ENCODE results near the gene ZNF525. TPM values are rescaled to one million over a fixed set of nuclear protein-coding genes. Genes with fewer than 3 reads are reported as not detected.
A peak's percentile ranks its signal among the peaks of the same experiment; 100 is the strongest.
"Not testable (repeated sequence)": the region's sequence is repeated elsewhere in the genome, so short reads cannot be mapped to it uniquely, and the experiment has no call there.

ZNF525 gene
- 1 to 10 TPM; 5.4 to 9.3 (median 7.1) TPM for total RNA-seq
- polyA plus RNA-seq = 2.1 TPM
- long read RNA-seq, donor 1, partial matches to known transcripts = 0 of 1 reads
- long read RNA-seq, donor 1, other reads (novel, unspliced or antisense) = 1 of 1 reads
- long read RNA-seq, donor 2 = 0 reads
- long read RNA-seq, donor 3, partial matches to known transcripts = 0 of 3 reads
- long read RNA-seq, donor 3, other reads (novel, unspliced or antisense) = 1 of 3 reads
- long read RNA-seq, donor 4, partial matches to known transcripts = 0 of 1 reads
- long read RNA-seq, donor 4, other reads (novel, unspliced or antisense) = 1 of 1 reads

DNA sequence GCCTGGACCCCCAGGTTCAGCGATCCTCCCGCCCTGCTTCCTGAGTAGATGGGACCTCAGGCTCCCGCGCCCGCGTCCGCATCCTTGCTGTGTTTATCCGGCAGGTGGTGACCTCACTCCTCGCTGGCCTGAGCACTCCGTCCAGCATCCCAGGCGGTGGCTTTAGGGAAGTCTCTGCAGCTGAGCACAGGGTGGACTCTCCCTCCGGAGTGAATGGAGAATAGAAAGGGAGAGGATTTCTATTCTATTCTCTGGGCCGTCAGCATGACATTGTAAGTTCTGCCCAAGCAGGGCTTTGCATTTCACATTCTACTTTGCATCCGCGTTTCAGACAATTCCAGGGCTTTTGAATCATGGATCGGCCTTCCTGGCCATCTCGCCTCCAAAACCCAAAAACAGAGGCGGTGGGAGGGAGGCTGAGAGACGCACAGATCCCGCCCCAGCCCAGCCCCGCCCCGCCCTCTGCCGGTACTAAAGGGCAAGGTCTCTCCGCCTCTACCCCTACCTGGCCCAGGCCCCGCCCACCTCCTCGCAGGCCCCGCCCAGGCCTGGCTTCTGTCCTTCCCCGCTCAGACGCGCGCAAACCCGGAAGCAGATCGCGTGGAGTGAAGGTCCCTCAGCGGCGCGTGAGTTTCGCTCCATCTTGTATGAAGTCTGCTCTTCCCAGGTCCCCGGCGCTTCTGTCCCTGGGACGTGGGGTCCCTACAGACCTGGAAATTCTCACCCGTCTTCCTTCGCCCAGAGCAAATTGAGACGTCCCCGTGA, at the start of gene ZNF525:
Gene ZNF525 (plus strand): TSS at position 572 of the 765 bp plus-strand sequence. CDS start 6,577 bp downstream, outside the sequence.
- peak; percentile 100 for ATAC-seq
- under 1% methylated on average over 45 of the region's 45 CpGs for WGBS
- H3K4me3 ChIP-seq (ENCODE audit: low read length) = peak within 1 kb of the TSS; percentile 72
- peak within 1 kb of the TSS; percentile 21 for H3K27ac ChIP-seq (ENCODE audit: low read length)
- peak; percentile 86 to 96 (median 95) for DNase-seq
- no peaks in the 10 kb centered on the region for H3K27me3 ChIP-seq (ENCODE audit: control insufficient read depth, insufficient read depth)
- peaks cover 3% of the 10 kb centered on the region for H3K4me1 ChIP-seq (ENCODE audit: control insufficient read depth, insufficient read depth, low read length)
- no peaks in the 10 kb centered on the region for H3K9me3 ChIP-seq (ENCODE audit: control insufficient read depth, low read length)
- intact Hi-C loops (cut with DNase I) = loop anchor here in 2 of 4 donors (10.0 kb wide), 1 partner anchor 171 kb away; the partner anchor contains the start of gene ZNF665 (in 2 of the 2)

DNA sequence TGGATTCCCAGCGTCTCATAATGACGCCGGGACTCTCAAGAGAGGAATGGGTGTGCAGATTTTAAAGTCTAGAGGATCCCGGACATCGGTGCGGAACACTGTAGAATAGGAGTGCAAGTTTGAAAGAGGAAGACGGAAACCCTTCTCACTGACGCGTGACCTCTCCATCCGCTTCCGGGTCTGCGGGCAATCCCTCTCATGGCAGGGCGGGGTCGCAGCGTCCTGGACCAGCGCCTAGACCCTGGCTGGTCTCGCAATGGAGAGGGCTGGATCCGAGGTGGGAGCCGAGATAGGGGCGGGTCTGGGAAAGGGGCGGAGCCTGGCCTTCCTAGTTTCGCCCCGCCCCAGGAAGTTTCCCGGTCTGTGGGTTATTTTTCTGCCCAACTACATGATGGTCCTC, 36.5 kb upstream of the ZNF525 start:
- intact Hi-C loops (cut with DNase I) = no loop called here
- WGBS = 16% methylated on average over 24 of the region's 24 CpGs

DNA sequence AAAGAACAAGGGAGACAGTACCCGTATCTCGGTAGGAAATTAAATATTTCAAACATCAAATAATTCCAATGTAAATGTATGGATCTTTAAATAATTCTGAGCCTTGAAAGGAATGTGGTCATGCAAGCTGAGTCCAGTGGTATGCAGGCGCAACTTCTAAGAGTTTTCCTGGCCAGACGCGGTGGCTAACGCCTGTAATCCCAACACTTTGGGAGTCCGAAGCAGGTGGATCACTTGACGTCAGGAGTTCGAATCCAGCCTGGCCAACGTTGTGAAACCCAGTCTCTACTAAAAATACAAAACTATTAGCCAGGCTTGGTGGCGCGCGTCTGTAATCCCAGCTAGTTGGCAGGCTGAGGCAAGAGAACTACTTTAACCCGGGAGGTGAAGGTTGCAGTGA, 33.0 kb upstream of the ZNF525 start:
- ATAC-seq = no peak
- no peaks in the 10 kb centered on the region for H3K27me3 ChIP-seq (ENCODE audit: control insufficient read depth, insufficient read depth)
- intact Hi-C loops (cut with DNase I) = no loop called here
- no peak overlapping the region for H3K4me3 ChIP-seq (ENCODE audit: low read length)
- DNase-seq = no peak
- no peaks in the 10 kb centered on the region for H3K4me1 ChIP-seq (ENCODE audit: control insufficient read depth, insufficient read depth, low read length)
- no peak overlapping the region for H3K27ac ChIP-seq (ENCODE audit: low read length)
- peaks cover 5% of the 10 kb centered on the region for H3K9me3 ChIP-seq (ENCODE audit: control insufficient read depth, low read length)
- 72% methylated on average over 14 of the region's 14 CpGs for WGBS

More for the DNA sequence above, 36.5 kb upstream of the ZNF525 start:
- no peaks in the 10 kb centered on the region for H3K4me1 ChIP-seq (ENCODE audit: control insufficient read depth, insufficient read depth, low read length)
- peak; percentile 83 to 89 (median 89) for DNase-seq
- ATAC-seq = peak; percentile 71 to 87
- no peaks in the 10 kb centered on the region for H3K27me3 ChIP-seq (ENCODE audit: control insufficient read depth, insufficient read depth)
- H3K9me3 ChIP-seq (ENCODE audit: control insufficient read depth, low read length) = peaks cover 5% of the 10 kb centered on the region
- peak overlapping the region; percentile 3 for H3K4me3 ChIP-seq (ENCODE audit: low read length)
- H3K27ac ChIP-seq (ENCODE audit: low read length) = no peak overlapping the region

DNA sequence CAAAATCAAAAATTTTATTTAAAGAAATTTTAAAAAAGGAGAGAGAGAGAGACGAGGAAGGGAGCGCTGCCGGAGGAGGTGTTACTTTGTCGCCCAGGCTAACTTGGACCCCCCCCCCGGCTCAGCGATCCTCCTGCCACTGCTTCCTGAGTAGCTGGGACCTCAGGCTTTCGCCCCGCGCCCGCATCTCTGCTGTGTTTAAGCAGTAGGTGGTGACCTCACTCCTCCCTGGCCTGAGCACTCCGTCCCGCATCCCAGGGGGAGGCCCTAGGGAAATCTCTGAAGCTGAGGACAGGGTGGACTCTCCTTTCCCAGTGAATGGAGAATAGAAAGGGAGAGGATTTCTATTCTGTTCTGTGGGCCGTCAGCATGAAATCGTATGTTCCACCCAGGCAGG, 32.4 kb upstream of the ZNF525 start:
- no peaks in the 10 kb centered on the region for H3K27me3 ChIP-seq (ENCODE audit: control insufficient read depth, insufficient read depth)
- H3K4me3 ChIP-seq (ENCODE audit: low read length) = peak overlapping the region; percentile 52
- no peaks in the 10 kb centered on the region for H3K9me3 ChIP-seq (ENCODE audit: control insufficient read depth, low read length)
- DNase-seq (peak; percentile 47 to 75 (median 73)), ATAC-seq (peak; percentile 6 to 45)
- under 1% methylated on average over 14 of the region's 14 CpGs for WGBS
- H3K27ac ChIP-seq (ENCODE audit: low read length) = peak overlapping the region; percentile 10
- intact Hi-C loops (cut with DNase I) = no loop called here
- H3K4me1 ChIP-seq (ENCODE audit: control insufficient read depth, insufficient read depth, low read length) = no peaks in the 10 kb centered on the region

DNA sequence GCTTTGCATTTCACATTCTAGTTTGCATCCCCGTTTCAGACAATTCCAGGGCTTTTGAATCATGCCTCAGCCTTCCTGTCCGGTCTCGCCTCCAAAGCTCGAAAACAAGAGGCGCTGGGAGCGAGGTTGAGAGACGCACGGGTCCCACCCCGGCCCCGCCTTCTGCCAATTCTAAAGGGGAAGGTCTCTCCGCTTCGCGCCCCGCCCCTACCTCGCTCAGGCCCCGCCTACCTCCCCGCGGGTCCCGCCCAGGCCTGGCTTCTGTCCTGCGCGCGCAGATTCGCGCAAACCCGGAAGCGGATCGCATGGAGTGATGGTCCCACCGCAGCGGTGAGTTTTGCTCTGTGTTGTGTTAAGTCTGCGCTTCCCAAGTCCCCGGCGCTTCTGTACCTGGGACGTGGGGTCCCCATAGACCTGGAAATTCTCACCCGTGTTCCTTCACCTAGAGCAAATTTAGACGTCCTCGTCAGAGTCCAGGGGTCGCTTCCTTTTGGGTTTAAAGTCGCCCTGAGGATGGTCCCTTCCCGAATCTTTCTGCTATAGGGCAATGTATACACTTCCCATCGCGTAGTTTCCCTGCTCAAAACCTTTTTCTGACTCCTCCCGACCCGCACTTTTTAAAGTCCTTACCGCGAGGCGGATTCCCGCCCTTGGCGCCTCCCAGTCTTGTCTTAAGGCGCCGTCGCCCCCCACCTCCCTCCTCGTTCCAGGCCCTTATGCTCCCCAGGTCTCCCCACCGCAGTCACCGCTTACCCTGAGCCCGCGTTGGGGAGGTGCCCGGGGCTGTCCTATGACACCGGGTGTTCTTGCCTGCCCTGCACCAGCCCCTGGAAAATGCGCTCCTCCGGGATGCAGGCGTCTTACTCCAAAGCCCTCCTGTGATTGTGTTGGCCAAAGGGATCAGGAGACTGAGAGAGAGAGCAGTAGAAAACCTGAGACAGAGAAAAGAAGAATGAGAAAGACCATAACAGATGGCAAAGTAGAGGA, 31.7 kb upstream of the ZNF525 start, which contains the start of gene ZNF845:
Gene ZNF845 (plus strand): TSS at position 287 of the 987 bp plus-strand sequence. CDS start 7,559 bp downstream, outside the sequence.
- under 1% methylated on average over 61 of the region's 61 CpGs for WGBS
- Histone ChIP-seq H3K4me3 (ENCODE audit: low read length) (peak within 1 kb of the TSS; percentile 93), H3K27ac (ENCODE audit: low read length) (peak within 1 kb of the TSS; percentile 21), H3K27me3 (ENCODE audit: control insufficient read depth, insufficient read depth) (no peaks in the 10 kb centered on the region), H3K4me1 (ENCODE audit: control insufficient read depth, insufficient read depth, low read length) (no peaks in the 10 kb centered on the region), H3K9me3 (ENCODE audit: control insufficient read depth, low read length) (no peaks in the 10 kb centered on the region)
- intact Hi-C loops (cut with DNase I) = no loop called here
- DNase-seq = peak; percentile 95 to 99 (median 97)
- peak; percentile 100 for ATAC-seq

DNA sequence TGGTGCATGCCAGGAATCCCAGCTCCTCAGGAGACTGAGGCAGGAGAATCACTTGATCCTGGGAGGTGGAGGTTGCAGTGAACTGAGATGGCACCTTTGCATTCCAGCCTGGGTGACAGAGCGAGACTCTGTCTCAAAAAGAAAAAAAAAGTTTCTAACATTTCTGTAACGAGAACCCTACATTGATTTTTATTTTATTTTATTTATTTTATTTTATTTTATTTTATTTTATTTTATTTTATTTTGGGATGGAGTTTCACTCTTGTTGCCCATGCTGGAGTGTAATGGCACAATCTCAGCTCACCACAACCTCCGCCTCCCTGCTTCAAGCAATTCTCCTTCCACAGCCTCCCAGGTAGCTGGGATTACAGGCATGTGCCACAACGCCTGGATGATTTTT, 21.1 kb upstream of the ZNF525 start:
- ATAC-seq; H3K4me1 ChIP-seq (ENCODE audit: control insufficient read depth, insufficient read depth, low read length); H3K27ac ChIP-seq (ENCODE audit: low read length); H3K27me3 ChIP-seq (ENCODE audit: control insufficient read depth, insufficient read depth); H3K4me3 ChIP-seq (ENCODE audit: low read length); H3K9me3 ChIP-seq (ENCODE audit: control insufficient read depth, low read length); DNase-seq; intact Hi-C loops (cut with DNase I): not testable (repeated sequence)
- over 99% methylated on average over 4 of the region's 4 CpGs for WGBS

DNA sequence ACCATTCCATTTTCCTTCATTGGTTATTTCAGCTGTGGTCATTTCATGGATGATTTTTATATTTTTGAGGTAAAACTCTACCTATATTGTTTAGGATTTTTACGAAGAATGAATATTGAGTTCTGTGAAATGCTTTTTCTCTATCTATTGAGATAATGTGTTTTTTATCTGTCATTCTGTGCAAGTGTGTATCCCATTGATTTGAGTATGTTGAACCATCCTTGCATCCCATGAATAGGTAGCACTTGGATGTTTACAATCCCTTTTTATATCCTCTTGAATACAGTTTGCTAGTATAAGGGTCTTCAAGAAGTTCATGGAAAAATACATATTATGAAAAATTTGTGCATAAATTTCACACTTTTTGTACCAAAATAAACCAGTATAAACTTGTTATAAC, 9.8 kb upstream of the ZNF525 start:
- Histone ChIP-seq H3K4me3 (ENCODE audit: low read length) (no peak overlapping the region), H3K9me3 (ENCODE audit: control insufficient read depth, low read length) (peaks cover 1% of the 10 kb centered on the region), H3K27me3 (ENCODE audit: control insufficient read depth, insufficient read depth) (no peaks in the 10 kb centered on the region), H3K4me1 (ENCODE audit: control insufficient read depth, insufficient read depth, low read length) (no peaks in the 10 kb centered on the region), H3K27ac (ENCODE audit: low read length) (no peak overlapping the region)
- no peak for ATAC-seq
- intact Hi-C loops (cut with DNase I) = no loop called here
- WGBS = 97% methylated on average over 1 of the region's 1 CpG
- no peak for DNase-seq

DNA sequence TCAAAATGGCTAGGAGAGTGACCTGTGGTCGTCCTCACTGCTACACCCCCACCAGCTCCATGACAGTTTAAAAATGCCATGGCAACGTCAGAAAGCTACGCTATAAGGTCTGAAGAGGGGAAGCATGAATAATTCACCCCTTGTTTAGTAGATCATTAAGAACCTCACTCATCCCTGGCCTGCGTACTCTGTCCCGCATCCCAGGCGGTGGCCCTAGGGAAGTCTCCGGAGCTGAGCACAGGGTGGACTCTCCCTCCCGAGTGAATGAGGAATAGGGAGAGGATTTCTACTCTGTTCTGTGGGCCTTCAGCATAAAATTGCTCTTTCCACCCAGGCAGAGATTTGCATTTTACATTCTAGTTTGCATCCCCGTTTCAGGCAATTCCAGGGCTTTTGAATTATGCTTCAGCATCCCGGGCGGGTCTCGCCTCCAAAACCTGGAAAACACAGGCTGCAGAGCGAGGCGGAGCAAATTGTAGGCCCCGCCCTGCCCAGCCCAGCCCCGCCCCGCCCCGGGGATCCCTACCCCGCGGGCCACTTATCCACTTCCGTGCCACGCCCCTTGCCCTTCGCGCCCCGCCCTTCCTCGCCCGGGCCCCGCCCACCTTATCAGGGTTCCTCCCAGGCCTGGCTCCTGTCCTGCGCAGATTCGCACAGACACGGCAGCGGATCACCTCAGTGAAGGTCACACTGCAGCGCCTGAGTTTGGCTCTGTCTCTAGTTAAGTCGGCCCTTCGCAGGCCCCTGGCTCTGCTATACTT, 7.5 kb upstream of the ZNF525 start:
- H3K9me3 ChIP-seq (ENCODE audit: control insufficient read depth, low read length) = no peaks in the 10 kb centered on the region
- DNase-seq (peak in 1 of 3 donors; percentile 50), ATAC-seq (peak in 1 of 2 donors; percentile 48)

DNA sequence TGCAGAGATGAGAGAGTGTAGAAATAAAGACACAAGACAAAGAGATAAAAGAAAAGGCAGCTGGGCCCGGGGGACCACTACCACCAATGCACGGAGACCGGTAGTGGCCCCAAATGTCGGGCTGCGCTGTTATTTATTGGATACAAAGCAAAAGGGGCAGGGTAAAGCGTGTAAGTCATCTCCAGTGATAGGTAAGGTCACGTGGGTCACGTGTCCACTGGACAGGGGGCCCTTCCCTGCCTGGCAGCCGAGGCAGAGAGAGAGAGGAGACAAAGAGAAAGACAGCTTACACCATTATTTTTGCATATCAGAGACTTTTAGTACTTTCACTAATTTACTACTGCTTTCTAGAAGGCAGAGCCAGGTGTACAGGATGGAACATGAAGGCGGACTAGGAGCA, 5.4 kb upstream of the ZNF525 start:
- DNase-seq; H3K4me1 ChIP-seq (ENCODE audit: control insufficient read depth, insufficient read depth, low read length); H3K9me3 ChIP-seq (ENCODE audit: control insufficient read depth, low read length); ATAC-seq; H3K27me3 ChIP-seq (ENCODE audit: control insufficient read depth, insufficient read depth); H3K4me3 ChIP-seq (ENCODE audit: low read length); H3K27ac ChIP-seq (ENCODE audit: low read length): not testable (repeated sequence)
- 90% methylated on average over 10 of the region's 10 CpGs for WGBS
- intact Hi-C loops (cut with DNase I) = loop anchor here in 2 of 4 donors (10.0 kb wide), 1 partner anchor 165 kb away; the partner anchor contains the start of gene ZNF665 (in 2 of the 2)

More for the DNA sequence above, 7.5 kb upstream of the ZNF525 start:
- H3K4me1 ChIP-seq (ENCODE audit: control insufficient read depth, insufficient read depth, low read length) = no peaks in the 10 kb centered on the region
- H3K27ac ChIP-seq (ENCODE audit: low read length) = no peak overlapping the region
- no peaks in the 10 kb centered on the region for H3K27me3 ChIP-seq (ENCODE audit: control insufficient read depth, insufficient read depth)
- intact Hi-C loops (cut with DNase I) = no loop called here
- H3K4me3 ChIP-seq (ENCODE audit: low read length) = no peak overlapping the region
- WGBS = 59% methylated on average over 35 of the region's 35 CpGs

Measured in right cardiac atrium (tissue), 5 donors.